Vagina (tissue), 2 donors: Measurements from ENCODE around the gene FHIT. TPM values are rescaled to one million over a fixed set of nuclear protein-coding genes. Genes with fewer than 3 reads are reported as not detected.
A peak's percentile ranks its signal among the peaks of the same experiment; 100 is the strongest.

Source experiments
- DNase-seq, 2 donors: peaks; one replicate each; pipeline ENCODE4 v3.0.0-alpha.2; 2017; ENCODE audit errors: extremely low spot score in 2 of 2
- H3K27ac ChIP-seq: fragments of 200-600 bp; sonication (generic); one replicate; pipeline ENCODE4 v1.5.1; 2019
- H3K27me3 ChIP-seq: fragments of 200-600 bp; sonication (generic); one replicate; pipeline ENCODE4 v1.5.1; 2019
- H3K36me3 ChIP-seq, 2 donors: fragments of 200-600 bp; sonication (generic); one replicate each; pipeline ENCODE4 v1.5.1; 2017 to 2019
- H3K4me1 ChIP-seq: fragments of 200-600 bp; sonication (generic); one replicate; pipeline ENCODE4 v1.5.1; 2019
- H3K4me3 ChIP-seq, 2 donors: fragments of 200-600 bp; sonication (generic); 1 replicate in 1 of 2; 2 replicates in 1 of 2; pipeline ENCODE4 v1.5.1; 2016 to 2019
- H3K9me3 ChIP-seq: fragments of 200-600 bp; sonication (generic); one replicate; pipeline ENCODE4 v1.5.1; 2019
- POLR2A ChIP-seq, 2 donors: fragments of 450-650 bp; IDR thresholded peaks; one replicate each; pipeline ENCODE4 v1.6.1; 2017; ENCODE audit warnings: antibody characterized with exemption in 2 of 2, mild to moderate bottlenecking in 2 of 2, moderate library complexity in 2 of 2
- POLR2AphosphoS5 ChIP-seq, 2 donors: sonication (generic); formaldehyde crosslinking; IDR thresholded peaks; one replicate each; pipeline ENCODE4 v1.9.0; 2017; ENCODE audit warnings: antibody characterized with exemption in 2 of 2, mild to moderate bottlenecking in 2 of 2, low read depth in 1 of 2; ENCODE audit not compliant: insufficient read depth in 1 of 2
- intact Hi-C: fragments of 100-400 bp; cut with DNase I; formaldehyde crosslinking; loops from one replicate; pipeline ENCODE4 v1.15.1; 2023
- total RNA-seq: library from RNA; depleted of rRNA; stranded (reverse); fragments of >200 nt; gene quantifications from one replicate; pipeline ENCODE4 v1.2.3, GENCODE V29; 2016
- TF ChIP-seq, protein P1 (sequence below), 3 experiments: fragments of 450-650 bp in 2 of 3; fragments of 200-600 bp in 1 of 3; sonication (generic) in 1 of 3; IDR thresholded peaks; one replicate each; pipeline ENCODE4 v1.5.1; 2017 to 2019; ENCODE audit warnings: antibody characterized with exemption in 3 of 3, mild to moderate bottlenecking in 2 of 3, moderate library complexity in 2 of 3

FHIT gene
- total RNA-seq, 1 donor from 2014 or later = 7.9 TPM

DNA sequence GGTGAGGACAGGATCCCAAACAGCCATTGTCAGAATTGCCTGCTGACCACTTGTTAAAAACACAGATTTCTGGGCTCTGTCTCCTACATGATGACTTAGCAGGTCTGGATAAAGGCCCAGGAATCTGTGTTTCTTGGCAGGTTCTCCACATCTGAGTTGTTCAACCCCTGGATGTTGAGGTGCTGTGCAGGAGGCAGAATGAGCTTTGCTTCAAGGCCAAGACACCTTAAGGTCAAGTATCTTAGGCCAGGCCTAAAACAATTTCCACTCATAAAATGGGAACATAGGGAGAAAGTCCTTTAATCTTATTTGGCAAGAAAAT lies 1522.7 kb downstream of the FHIT start:
- Histone ChIP-seq H3K9me3 (no peaks in the 10 kb centered on the region), H3K4me1 (no peaks in the 10 kb centered on the region), H3K27me3 (no peaks in the 10 kb centered on the region), H3K27ac (no peak overlapping the region), H3K4me3 (no peak overlapping the region), H3K36me3 (no peaks in the 10 kb centered on the region)
- DNase-seq = peak in 1 of 2 donors; percentile 56
- TF ChIP-seq POLR2AphosphoS5 (IDR thresholded peaks at IDR 0.05; ENCODE audit: insufficient read depth in 1 of 2, low read depth in 1 of 2) (no peak), POLR2A (IDR thresholded peaks at IDR 0.05) (no peak)
- TF ChIP-seq, protein P1, sequence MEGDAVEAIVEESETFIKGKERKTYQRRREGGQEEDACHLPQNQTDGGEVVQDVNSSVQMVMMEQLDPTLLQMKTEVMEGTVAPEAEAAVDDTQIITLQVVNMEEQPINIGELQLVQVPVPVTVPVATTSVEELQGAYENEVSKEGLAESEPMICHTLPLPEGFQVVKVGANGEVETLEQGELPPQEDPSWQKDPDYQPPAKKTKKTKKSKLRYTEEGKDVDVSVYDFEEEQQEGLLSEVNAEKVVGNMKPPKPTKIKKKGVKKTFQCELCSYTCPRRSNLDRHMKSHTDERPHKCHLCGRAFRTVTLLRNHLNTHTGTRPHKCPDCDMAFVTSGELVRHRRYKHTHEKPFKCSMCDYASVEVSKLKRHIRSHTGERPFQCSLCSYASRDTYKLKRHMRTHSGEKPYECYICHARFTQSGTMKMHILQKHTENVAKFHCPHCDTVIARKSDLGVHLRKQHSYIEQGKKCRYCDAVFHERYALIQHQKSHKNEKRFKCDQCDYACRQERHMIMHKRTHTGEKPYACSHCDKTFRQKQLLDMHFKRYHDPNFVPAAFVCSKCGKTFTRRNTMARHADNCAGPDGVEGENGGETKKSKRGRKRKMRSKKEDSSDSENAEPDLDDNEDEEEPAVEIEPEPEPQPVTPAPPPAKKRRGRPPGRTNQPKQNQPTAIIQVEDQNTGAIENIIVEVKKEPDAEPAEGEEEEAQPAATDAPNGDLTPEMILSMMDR (IDR thresholded peaks at IDR 0.05) = no peak
- intact Hi-C loops = no loop called here

DNA sequence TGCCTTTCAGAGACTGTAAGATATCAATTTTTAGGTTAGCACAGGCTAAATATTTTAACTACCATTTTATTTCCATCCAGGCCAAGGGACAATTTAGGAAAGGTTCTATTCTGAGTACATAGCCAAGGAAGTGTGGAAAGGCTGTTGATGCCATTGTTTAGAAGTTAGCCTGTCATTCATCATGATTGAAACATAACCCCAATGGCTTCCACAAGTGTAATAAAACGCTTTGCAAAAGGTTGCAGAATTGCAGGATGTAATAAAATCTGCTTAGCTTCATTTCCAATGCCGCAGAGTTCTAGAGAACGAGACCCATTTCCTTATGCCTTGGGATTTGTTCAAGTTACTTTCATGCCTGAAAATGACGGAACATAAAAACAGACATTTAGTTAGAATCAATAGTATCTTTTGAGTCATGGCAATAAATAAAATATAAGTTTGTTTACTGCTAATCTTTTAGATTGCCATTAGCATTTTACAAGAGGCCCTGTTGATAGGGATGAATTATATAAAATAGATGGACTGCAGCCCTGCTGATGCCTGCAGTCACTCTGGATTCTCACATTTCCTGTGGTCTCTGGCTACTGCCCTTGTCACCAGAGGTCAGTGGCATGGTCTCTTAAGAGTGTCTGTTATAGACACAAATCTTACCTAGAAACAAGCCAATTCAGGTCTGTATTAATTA lies 1523.2 kb downstream of the FHIT start:
- H3K4me3 ChIP-seq = no peak overlapping the region
- intact Hi-C loops = no loop called here
- no peaks in the 10 kb centered on the region for H3K36me3 ChIP-seq
- no peak overlapping the region for H3K27ac ChIP-seq
- no peaks in the 10 kb centered on the region for H3K9me3 ChIP-seq
- H3K4me1 ChIP-seq = no peaks in the 10 kb centered on the region
- DNase-seq = peak in 1 of 2 donors; percentile 2
- TF ChIP-seq, protein P1 (IDR thresholded peaks at IDR 0.05) = no peak
- TF ChIP-seq POLR2AphosphoS5 (IDR thresholded peaks at IDR 0.05; ENCODE audit: insufficient read depth in 1 of 2, low read depth in 1 of 2) = no peak
- no peak for TF ChIP-seq POLR2A (IDR thresholded peaks at IDR 0.05)
- H3K27me3 ChIP-seq = no peaks in the 10 kb centered on the region

DNA sequence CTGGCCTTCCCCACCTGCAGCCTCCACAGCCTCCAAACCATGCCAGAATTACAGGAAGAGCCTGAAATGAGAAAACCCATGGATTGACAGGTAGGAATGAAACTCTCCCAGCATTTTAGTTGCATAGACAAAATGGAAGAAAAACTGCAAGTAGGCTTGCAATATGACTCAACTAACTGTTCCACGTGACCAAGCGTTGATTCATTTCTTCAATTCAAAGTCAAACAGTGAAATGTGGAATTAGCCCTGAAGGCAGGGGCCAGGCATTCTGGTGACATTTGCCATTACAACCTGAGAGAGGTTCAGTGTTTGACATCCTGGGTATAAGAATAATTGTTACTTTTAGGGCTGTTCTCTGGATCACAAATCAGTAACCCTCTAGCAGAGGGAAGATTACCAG lies 1525.0 kb downstream of the FHIT start:
- Histone ChIP-seq H3K4me1 (no peaks in the 10 kb centered on the region), H3K4me3 (no peak overlapping the region), H3K27ac (no peak overlapping the region), H3K36me3 (no peaks in the 10 kb centered on the region), H3K27me3 (no peaks in the 10 kb centered on the region), H3K9me3 (no peaks in the 10 kb centered on the region)
- intact Hi-C loops = no loop called here
- no peak for TF ChIP-seq POLR2AphosphoS5 (IDR thresholded peaks at IDR 0.05; ENCODE audit: insufficient read depth in 1 of 2, low read depth in 1 of 2)
- TF ChIP-seq POLR2A (IDR thresholded peaks at IDR 0.05) = no peak
- TF ChIP-seq, protein P1 (IDR thresholded peaks at IDR 0.05) = no peak
- DNase-seq = peak in 1 of 2 donors; percentile 32

DNA sequence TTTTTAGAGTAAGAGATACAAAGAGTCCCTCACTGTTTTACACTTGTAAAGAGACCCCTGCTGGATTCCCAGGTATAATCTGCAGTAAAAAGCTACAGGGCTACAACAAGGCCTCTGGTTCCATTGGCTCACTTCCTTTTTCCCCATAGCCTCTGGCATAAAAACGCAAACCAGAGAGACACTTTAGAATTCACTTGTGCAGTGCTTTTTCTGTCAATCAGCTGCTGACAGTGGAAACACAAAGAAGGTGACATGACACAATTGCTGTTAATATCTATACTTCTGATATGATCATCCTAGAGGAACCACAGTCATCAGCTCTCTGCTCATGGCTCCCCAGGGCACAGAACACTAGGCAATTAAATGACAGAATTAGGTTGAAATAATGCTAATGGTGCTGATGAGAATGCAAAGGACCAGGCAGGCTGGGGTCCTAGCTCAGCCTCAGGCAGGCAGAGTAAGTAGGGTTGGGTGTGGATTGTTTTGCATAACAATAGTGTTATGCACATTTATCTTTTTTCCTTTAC lies 1533.5 kb downstream of the FHIT start:
- intact Hi-C loops = no loop called here
- Histone ChIP-seq H3K27ac (no peak overlapping the region), H3K4me3 (no peak overlapping the region), H3K36me3 (no peaks in the 10 kb centered on the region), H3K4me1 (no peaks in the 10 kb centered on the region), H3K9me3 (no peaks in the 10 kb centered on the region), H3K27me3 (no peaks in the 10 kb centered on the region)
- TF ChIP-seq, protein P1 (IDR thresholded peaks at IDR 0.05) = no peak
- TF ChIP-seq POLR2AphosphoS5 (IDR thresholded peaks at IDR 0.05; ENCODE audit: insufficient read depth in 1 of 2, low read depth in 1 of 2) (no peak), POLR2A (IDR thresholded peaks at IDR 0.05) (no peak)
- DNase-seq = peak in 1 of 2 donors; percentile 29

DNA sequence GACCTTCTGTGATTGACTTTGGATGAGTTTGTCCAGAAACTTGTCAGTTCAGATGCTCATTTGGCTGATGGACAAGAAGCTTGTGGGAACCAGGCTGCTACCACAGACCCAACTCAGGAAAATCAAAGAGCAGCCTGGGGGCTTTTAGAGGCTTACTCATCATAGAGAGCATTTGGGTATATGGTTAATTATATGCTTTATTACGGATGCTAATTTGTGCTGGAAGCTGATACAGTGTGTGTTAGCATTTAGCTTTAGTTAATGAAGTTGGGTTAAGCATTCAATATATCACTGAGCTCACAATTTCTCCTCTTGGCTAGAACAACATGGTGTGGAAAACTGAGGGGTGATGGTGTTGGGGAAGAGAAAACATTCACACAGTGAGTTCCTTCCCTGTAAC lies 1537.2 kb downstream of the FHIT start:
- no peaks in the 10 kb centered on the region for H3K9me3 ChIP-seq
- intact Hi-C loops = no loop called here
- TF ChIP-seq POLR2AphosphoS5 (IDR thresholded peaks at IDR 0.05; ENCODE audit: insufficient read depth in 1 of 2, low read depth in 1 of 2) (no peak), POLR2A (IDR thresholded peaks at IDR 0.05) (no peak)
- TF ChIP-seq, protein P1 (IDR thresholded peaks at IDR 0.05) = no peak
- H3K4me3 ChIP-seq = no peak overlapping the region
- H3K27me3 ChIP-seq = no peaks in the 10 kb centered on the region
- H3K4me1 ChIP-seq = no peaks in the 10 kb centered on the region
- no peak for DNase-seq
- H3K27ac ChIP-seq = no peak overlapping the region
- no peaks in the 10 kb centered on the region for H3K36me3 ChIP-seq
